ENCODE data around the gene SPTBN2.
A peak's percentile ranks its signal among the peaks of the same experiment; 100 is the strongest.
"Not testable (repeated sequence)": the region's sequence is repeated elsewhere in the genome, so short reads cannot be mapped to it uniquely, and the experiment has no call there.

The SPTBN2 gene

DNA sequence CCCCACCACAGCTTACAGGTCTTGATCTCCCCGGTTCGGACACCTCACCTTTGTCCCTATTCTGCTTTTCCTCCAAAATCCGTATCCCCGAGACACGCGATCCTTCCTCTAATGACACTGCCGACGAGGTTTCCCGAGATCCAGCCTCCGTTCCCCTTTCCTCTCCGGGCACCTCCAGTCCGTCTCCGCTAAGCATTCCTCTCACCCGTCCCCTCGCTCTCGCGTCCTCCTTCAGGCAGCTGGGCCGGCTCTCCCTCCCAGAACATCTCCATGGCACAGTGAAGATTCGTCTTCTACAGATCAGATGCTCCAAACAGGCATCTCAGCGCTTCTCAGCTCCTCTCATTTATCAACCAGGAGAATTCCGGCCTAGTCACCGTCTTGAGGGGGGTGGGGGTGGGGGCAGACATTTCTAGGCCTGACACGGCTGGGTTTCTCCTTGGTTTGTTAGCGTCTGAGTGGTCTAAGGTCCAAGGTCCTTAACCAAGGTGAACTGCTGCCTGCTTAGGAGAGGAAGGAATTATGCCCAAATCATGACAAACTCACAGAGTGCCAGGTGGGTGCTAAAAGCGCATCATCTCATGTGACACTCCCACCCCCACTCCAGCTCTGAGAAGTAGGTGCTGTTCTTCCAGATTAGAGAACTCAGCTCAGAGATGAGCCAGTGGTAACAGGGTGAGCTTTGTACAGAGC, at the start of gene SPTBN2:
SPTBN2 (minus strand) TSS at position 524 of the 693 bp plus-strand sequence. CDS start 7,976 bp downstream, outside the sequence.
- peak; percentile 70 for DNase-seq

DNA sequence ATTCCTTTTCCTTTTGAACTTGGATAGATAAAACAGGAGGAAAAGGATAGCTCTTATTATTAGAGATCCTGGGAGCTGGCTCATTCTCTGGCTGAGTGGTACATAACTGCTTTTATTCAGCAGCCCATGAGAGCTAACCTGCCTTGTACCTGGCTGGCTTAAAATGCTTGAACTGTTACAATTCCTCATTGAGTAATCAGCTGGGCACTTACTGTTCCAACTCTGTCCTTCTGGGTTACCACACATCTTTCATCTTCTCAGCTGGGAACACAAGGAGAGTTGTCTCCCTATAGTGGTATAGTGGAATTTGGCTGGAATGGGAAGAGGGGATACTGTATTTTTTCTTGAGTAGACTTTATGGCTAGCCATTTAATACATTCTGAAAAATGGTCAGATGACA, 39.8 kb upstream of the SPTBN2 start:
- DNase-seq, result no peak

DNA sequence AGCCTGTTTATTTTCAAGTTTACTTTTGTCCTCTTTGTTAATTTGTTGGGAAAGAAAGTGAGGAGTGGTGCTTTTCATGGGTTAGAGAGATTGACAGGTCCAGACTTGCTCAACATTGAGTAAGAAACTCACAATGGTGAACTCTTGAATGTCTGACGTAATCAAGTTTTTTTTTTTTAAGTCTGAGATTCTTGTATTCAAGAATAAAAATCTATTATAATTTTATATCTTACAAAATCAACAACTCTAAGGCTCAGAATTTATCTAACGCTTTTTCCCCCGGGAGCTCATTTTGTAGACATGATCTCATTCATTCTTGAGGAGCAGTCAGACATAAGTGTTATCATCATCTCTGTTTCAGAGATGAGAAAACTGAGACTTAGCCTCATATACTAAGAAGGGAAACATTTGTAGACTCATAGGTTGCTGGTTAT, 39.1 kb upstream of the SPTBN2 start:
- no peak for DNase-seq

DNA sequence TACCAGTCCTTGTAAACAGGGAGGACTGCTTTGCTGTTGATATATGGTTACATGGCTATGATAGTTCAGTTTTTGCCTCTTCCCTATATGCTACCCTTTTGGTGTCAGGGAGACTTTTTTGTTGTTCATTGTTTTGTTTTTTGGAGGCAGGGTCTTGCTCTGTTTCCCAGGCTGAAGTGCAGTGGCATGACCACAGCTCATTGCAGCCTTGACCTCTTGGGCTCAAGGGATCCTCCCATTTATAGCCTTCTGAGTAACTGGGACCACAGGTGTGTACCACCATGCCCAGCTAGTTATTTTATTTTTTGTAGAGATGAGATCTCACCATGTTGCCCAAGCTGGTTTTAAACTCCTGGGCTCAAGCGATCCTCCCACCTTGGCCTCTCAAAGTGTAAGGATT, 38.6 kb upstream of the SPTBN2 start:
- DNase-seq, result no peak

DNA sequence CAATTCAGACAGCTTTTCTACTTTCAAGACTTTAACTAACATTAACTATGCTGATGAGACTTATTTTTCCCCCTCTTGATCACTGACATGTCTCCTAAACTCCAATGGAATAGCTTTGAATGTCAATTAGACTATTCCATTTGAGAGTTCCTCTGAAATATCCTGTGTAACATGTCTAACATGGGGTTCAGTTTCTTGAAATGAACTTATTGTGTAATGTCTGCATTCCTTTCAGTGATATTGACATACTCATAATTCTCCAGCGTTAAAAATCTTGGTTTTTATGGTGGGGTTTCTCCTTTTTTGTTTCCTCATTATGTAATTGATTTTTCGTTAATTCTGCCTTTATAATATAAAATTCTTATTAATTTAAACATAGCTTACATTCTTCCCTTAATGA, 37.7 kb upstream of the SPTBN2 start:
- no peak for DNase-seq

DNA sequence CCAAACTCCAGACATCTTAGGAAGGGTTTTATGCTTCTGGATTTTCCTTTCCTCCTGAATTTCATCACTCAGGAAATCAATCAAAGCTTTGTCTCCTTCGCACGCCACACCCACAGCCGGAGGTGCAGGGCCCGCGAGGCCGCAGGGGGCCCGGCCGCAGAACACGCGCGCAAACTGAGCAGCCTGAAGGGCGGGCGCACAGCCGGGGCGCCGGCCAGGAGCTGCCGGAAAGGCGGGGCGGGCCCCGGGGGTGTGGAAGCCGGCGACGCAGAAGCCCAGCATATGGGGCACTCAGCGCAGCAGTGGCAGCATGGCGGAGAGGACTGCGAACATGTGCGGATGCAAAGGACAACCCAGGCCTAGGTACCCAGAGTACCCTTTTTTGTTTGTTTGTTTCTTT, 33.1 kb upstream of the SPTBN2 start:
- DNase-seq, result no peak

DNA sequence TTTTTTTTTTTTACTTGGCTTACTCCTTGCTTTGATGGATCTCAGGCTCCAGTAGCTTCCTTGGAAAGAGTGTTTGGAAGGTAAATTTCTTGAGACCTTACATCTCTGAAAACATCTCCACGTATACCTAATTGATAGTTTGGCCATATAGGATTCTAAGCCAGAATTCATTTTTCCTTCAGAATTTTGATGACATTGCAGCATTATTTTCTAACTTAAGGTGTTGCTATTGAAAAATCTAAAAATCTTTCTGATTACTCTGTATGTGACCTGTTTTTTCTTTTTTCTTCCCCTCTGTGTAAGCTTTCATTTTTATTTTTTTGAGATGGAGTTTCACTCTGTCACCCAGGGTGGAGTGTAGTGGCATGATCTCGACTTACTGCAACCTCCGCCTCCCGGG, 23.1 kb upstream of the SPTBN2 start:
- DNase-seq, result no peak

DNA sequence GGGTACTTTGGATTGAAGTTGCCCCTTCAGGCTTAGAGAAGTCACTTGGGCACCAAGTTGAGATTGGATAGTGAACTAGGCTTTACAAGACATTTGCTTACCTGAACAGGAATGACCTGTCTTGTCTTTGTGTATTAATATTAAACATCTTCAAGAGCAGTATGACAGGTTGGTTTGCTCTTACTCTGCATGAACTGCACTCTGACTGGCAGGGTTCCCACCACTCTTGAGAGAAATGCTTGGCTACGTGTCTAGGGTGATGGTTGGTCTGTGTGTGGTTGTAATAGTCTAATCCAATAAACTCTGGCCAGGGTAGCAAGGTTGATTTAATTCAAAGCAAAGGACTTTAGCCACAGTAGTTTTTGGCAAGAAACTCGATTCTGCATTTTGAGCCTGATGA, 20.1 kb upstream of the SPTBN2 start:
- peak; percentile 36 for DNase-seq

DNA sequence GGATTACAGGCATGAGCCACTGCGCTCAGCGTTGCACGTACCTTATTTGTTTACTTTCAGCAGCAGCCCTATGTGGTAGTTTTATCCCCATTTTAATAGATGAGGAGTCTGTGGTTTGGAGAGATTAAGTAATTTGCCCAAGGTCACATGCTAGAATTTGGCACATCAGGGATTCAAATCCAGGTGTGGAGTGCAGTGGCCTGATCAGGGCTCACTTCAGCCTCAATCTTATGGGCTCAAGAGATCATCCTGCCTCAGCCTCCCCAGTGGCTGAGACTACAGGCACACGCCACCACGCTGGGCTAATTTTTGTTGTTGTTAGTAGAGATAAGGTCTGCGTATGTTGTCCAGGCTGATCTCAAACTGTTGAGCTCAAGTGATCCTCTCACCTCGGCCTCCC, 18.5 kb upstream of the SPTBN2 start:
- DNase-seq, result no peak

DNA sequence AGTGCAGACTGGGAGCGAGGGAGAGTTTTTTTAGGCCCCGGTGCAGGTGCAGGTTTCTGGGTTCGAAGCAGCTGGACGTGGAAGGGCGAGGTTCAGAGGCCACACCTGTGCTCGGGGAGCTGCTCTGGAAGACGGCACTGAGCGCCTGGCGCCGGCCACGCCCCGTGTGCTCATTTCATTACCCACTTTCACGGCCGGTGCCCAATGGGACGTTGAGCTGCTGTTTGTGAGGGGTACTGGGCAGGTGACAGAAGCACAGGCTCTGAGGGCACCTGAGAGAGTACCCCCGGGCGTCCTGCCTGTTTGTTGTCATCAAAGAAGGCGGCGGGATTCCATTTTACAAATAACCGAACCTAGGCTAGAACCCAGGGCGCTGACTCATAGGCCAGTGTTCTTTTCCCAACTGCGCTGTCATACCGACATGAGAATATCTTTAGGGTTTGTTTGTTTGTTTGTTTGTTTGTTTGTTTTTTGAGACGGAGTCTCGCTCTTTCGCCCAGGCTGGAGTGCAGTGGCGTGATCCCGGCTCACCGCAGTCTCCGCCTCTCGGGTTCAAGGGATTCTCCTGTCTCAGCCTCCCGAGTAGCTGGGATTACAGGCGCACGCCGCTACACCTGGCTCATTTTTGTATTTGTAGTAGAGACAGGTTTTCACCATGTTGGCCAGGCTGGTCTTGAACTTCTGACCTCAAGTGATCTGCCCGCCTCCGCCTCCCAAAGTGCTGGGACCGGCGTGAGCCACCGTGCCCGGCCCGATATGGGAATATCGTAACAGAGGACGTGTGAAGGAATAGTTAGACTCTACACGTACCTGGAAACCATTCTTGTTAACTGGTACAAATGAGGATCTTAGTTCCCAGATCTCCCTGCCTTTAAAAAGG, 16.6 kb upstream of the SPTBN2 start:
- DNase-seq, result peak; percentile 61

DNA sequence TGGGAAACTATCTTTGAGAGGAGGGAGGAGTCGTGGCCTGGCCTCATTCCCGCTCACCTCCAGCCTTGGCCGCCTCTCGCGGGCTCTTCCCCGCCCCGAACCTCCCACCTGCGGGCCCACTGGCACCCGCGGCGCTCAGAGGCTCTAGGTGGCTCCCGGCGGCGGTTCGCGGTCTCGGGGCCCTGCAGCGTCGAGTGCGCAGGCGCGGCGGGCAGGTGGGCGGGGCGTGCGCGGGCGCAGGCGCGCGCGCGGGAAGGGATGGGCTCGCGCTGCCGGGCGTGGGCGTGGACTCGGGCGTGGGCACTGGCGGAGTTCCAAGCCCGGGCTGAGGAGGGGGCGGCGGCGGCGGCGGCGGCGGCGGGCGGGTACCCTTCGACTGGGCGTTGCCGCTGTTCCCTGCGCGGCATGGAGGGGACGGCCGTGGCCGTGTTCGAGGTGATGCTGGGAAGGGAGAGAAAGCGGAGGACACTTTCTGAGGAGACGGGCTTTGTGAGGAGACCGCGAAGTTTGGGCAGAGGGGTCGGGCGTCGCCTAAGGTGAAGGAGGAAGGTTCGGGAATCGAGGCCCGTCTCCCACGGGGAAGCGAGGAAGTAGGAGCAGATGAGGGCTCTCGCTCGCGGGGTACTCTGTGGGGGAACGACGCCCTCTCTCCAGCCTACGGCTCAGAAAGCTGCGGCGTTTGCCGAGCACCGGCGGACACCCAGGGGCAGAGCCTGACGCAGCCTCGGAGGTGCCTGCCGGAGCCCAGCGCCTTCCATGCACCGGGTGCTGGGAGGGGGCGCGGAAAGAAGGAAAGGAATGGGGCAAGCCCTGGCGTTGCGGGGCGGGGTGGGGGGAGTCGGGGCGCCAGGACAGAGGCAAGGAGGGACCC, 15.7 kb upstream of the SPTBN2 start:
- DNase-seq, result peak; percentile 89

DNA sequence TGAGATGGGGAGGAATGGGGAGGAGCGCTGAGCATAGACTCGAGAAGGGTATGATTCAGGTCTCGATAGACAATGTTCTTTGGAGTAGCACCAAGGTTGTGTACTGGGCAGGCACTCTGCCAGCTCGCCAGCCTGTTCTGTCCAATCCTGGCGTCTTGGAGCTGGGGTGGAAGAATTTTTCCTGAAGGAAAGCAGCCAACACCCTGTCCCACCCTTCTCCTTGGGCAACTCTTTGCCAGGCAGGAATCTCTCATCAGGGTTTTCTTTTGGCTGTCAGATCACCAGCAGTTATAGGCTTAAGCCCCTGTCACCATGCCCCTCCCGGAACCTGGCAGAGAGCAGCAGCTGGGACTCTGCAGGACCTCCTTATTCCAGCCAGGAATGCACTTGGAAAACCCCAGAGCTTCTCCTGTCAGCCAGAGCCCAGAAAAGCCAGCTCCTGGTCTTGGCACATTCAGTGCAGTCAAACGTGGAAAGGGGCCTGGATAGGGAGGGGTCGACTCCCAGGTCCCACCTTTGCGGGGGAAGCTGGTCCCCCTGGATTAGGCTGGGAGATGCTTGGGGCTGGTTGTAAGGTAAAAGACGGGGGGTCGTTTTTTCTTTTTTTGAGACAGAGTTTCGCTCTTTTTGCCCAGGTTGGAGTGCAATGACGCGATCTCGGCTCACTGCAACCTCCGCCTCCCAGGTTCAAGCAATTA, 14.4 kb upstream of the SPTBN2 start:
- no peak for DNase-seq

DNA sequence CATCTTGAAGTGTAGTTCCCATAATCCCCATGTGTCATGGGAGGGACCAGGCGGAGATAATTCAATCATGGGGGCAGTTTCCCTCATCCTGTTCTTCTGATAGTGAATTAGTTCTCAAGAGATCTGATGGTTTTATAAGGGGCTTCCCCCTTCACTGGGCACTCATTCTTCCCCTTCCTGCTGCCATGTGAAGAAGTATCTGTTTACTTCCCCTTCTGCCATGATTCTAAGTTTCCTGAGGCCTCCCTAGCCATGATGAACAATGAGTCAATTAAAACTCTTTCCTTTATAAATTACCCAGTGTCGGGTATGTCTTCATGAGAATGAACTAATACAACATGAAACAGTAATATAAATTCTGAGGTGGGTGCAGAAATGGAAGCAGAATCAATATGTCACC, 12.1 kb upstream of the SPTBN2 start:
- no peak for DNase-seq

DNA sequence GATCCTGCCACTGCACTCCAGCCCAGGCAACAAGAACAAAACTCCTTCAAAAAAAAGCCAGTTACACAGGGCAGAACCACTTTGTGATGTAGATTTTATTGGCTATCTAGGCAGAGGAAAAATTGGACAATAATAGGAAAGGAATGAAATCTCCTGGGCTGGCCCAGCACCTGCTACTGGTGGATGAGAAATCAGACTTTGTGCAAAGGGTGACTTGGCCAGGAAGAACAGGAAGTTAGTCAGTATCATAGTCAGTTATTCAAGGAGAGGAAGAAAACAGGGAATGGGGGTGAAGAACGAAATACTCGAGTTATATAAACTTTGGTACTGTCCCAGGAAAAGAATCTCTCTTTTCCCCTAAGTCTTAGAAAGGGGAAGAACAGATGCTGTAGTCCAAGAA, 11.0 kb upstream of the SPTBN2 start:
- DNase-seq, result no peak

DNA sequence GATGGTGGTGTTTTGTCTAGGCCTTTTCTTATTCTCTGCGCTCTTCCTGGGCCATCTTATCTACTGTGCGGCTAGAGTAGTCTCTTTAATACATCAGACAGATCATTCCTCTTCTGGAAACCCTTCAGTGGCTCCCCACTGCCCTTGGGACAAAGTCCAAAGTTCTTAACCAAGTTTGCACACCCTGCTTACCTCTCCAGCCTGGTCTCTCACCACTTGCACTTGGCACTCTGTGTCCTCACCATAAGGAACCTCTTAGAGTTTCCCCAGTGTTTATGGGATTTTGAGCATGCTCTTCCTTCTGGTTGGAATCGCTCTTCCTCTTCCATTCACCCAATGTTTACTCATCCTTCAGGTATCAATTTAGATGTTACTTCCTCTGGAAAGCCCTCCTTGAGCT, 5.2 kb upstream of the SPTBN2 start:
- no peak for DNase-seq

DNA sequence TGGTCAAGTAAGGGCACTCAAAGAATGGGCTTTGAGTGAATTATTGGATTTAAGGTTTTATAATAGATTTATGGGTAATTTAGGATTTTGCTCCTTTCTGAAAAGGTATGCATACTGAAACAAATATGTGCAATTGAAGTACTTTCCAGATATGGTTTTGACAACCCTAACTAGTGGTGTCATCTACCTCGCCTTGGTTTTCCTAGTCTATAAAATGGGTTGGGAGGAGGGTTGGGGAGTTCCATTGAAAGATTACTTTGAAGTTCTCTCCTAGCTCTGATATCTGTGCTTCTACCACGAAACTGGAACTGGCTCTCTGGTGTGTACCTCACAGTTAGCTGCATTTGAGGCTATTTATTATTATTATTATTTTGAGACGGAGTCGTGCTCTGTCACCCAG, 431 bp upstream of the SPTBN2 start:
- no peak for DNase-seq

DNA sequence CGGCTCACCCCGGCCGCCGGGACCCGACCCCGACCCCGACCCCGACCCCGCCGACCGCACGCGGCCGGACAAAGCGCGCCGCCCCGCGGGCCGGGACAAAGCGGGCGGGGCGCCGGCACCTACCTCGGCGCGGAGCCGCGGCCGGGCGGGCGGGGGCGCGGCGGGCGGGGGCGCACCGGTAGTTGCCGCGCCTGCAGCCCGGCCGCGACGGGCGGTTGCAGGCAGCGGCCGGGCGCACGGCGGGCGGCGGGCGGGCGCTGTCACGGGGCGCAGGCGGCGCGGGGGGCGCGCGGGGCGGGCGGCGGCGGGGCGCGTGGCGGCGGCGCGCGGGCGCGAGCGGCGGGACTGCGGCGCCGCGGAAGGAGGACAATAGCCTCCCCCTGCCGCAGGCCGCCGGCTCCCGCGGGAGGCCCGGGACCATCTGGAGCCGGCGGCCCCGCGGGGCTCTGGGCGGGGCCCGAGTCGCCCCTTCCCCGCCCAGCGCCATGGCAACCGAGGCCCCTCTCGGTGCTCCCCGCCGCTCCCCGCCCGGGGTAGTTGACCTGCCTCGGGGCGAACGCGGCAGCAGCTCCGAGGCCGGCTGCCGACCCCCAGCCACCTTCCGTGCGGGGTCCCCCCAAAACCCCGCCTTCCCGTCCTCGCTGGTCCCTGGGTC, 851 bp downstream of the SPTBN2 start:
- DNase-seq, result peak; percentile 68

DNA sequence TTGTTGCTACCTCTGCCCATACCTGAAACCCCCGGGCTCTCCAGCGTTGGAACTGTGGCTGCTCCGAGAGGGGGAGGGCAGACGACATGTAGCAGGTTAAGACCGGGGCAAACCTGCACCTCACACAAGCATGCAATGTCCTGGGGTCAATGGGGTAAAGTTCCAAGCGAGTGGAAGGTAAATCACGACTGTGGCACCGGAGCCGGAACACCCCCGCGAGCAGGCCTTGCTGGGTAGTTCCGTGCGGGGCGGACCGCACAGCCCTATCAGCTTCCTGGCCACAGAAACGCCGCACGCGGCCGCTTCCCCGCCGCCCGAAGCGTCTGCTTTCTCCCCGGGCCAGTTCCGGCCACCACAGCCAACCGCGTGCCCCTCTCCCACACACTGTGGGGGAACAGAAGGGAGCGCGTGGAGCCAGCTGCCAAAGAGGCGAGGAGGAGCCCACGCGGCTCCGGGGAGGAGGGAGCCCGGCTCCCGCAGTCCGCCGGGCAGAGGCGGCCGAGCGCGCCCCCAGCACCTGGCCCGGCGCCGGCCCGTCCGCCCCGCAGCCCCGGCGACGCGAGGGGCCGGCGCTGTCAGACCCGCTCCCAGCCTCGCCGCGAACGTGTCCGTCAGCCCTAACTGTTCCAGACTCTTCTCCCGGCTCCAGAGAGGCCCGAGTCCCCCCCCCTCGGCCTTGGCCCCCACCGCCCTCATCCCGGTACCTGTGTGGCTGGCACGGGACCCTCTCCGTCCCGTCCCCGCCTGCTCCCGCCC, 1.6 kb downstream of the SPTBN2 start:
- peak; percentile 47 for DNase-seq

DNA sequence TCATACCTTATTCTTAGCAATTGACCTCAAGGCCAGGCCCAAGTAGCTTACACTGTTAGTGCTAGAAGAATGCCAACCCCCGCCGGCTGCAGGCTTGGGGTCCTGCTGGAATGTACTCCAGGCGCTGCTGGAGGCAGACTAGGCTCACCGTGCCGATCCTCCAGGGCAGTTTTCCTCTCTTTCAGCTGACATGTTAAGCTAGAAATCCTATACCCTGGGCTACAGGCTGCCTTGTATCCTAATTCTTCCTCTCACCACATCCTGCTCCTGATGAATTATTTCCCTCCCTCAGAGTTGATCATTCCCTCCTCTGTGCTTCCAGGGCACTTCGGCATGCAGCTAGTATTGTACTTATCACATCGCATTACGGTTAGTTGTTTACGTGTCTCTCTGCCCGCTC, 3.4 kb downstream of the SPTBN2 start:
- DNase-seq, result no peak

DNA sequence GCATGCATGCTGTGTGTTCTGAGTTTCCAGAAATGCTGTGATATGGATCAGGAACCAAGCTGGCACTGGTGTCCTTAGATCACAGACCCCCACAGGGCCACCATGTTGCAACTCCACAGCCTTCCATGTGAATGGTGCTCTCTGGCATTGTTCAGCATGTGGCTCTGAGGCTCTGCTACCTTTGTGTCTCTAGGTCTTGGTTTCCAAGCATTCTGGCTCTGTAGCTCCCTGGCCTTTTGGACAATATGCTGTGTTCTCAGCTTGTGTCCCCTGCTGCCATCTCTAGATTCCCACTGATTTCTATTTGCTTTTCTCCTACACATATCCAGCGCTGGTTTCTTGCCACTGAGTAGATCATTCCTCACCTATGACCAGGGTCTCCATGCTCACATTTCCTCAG, 3.9 kb downstream of the SPTBN2 start:
- DNase-seq, result no peak

DNA sequence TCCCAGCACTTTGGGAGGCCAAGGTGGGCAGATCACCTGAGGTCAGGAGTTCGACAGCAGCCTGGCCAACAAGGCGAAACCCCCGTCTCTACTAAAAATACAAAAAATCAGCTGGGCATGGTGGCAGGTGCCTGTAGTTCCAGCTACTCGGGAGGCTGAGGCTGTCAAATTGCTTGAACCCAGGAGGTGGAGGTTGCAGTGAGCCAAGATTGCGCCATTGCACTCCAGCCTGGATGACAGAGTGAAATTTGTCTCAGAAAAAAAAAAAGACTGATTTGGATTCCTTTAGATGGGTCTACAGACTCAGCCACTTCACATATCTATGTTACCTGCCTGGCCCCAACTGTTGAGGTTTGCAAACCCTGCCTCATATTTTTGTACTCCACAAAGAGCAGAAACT, 4.8 kb downstream of the SPTBN2 start:
- not testable (repeated sequence) for DNase-seq
